Lung microvascular endothelial cell (primary cell): Measurements from ENCODE around the gene MED17. TPM values are rescaled to one million over a fixed set of nuclear protein-coding genes. Genes with fewer than 3 reads are reported as not detected.

Experiments
- DNase-seq, 2 donors: peaks; one replicate each; pipeline versions ENCODE4 v3.0.0 to v3.0.0-alpha.2; 2010; ENCODE audit warnings: low read depth in 2 of 2
- total RNA-seq: library from RNA; depleted of rRNA; stranded (reverse); fragments of >200 nt; gene quantifications from 2 replicates; pipeline ENCODE4 v1.2.1, GENCODE V29; 2014

MED17 gene
- total RNA-seq, 1 donor from 2014 or later, result 22.4 TPM

DNA sequence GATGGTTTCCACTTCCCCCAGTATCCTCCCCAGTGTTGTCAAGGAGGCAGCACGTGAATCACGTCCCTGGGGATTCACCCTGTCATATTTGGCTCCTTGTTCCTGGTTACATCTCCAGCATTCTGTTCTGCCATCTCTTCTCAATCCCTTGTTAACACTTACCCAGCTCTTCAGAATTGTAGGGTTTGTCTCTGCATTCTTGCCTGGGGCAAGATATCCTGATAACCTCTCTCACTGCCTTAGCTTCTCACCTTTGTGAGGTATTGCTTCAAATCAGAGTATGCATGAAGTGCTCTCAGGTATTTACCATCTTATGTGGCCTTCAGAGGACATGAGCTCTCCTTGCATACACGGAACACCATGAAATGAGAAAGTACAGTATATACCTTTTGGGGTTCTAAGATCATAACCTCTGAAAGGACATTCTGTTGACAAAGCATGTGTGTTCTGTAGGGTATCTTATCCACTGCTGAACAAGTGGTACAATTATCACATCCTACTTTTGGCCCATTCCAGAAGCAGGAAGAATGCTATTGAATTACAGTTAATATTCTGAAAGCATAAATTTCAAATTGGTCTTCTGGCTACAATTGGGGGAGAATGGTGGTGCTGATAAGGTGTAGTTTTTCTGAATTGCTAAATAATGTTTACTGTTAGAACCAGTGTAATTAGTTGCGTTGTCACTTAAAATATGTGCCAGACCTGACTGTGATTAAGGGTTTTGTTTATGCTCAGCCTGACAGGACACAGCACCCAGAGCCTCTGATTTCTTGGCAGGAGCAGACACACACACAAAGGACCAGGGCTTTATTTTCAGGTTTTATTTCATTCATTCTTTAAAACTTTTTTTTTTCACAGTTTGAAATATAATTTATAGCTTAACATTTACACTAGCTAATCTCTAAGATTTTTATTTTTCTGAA lies 33.6 kb downstream of the MED17 start:
- no peak for DNase-seq

- DNase-seq, result no peak
These were observed 36.0 kb downstream of the MED17 start for GRCh38 chr11:93819966-93820695.

- no peak for DNase-seq
These were observed 36.8 kb downstream of the MED17 start for GRCh38 chr11:93820847-93821246.

GRCh38 chr11:93821617-93822016 lies 37.5 kb downstream of the MED17 start:
- no peak for DNase-seq

GRCh38 chr11:93822359-93822758 lies 38.3 kb downstream of the MED17 start:
- DNase-seq, result no peak

DNA sequence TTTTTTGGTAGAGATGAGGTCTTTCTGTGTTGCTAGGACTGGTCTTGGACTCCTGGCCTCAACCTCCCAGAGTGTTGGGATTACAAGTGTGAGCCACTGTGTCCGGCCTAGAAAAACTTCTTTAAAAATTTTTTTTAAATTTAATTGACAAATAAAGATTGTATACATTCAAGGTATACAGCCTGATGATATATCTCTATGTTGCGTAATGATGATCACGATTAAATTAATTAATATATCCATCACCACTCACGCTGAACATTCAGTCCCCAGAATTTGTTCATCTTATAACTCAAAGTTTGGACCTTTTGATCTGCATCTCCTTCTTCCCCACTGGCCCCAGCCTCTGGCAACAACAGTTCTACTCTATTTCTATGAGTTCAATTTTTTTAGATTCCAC lies 39.1 kb downstream of the MED17 start:
- no peak for DNase-seq

DNA sequence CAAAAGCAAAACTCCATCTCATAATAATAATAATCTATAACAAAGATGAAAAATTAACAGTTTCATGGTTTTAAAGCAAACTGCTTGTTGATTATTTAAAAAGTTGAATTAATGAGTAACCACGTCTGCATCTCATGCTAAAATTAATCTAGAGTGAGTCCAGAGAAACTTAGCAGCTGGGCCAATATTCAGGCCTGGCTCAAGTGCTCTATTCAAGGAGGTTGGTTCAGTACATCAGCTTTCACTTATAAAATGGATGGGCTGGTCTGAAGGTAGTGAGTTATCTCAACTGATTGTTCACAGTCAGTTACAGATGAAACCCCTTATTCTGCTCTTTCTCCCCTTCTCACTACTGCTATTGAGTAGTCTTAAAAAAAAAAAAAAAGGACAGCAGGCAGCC lies 43.3 kb downstream of the MED17 start:
- DNase-seq, result no peak

- no peak for DNase-seq
These were observed 45.5 kb downstream of the MED17 start for GRCh38 chr11:93829598-93829997.

- DNase-seq, result no peak
These were observed 47.5 kb downstream of the MED17 start for GRCh38 chr11:93831343-93832127.

- no peak for DNase-seq
These were observed 48.7 kb downstream of the MED17 start for GRCh38 chr11:93832780-93833179.

GRCh38 chr11:93838967-93839366 lies 54.9 kb downstream of the MED17 start:
- no peak for DNase-seq

DNA sequence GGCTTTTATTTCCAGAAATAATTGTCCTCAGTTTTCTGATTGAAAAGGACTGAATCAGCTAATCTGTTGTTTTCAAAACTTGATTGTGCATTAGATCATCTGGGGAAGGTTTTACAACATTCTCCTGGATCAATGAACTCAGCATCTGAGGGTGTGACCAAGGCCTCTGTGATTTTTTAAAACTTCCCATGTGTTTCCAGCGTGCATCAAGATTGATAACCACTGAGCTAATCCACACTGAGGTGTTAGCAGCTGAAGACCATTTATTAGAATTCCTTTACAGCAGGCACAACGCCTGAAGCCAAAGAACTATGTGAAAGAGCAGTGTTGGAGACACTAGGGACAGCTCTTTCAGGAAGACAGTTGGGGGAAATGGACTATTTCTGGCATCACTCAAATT lies 56.1 kb downstream of the MED17 start:
- DNase-seq, result no peak

DNA sequence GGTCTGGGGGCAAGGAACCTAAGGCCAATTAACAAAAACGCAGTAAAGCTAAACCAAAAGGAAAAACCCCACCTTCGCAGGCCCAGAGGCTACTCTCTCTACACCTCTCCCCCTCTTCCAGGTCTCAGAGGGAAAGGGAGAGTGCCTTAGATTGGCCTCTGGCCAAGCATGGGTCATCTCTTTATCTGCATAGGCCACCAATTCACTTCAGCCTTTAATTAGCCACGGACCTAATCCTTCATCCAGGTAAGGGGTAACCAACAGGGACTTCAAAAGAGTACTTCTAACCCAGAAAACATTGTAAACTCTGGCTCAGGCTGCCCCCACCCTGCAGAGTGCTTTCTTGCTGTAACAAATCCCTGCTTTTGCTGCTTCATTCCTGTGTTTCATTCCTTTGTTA lies 56.9 kb downstream of the MED17 start:
- DNase-seq, result no peak

DNA sequence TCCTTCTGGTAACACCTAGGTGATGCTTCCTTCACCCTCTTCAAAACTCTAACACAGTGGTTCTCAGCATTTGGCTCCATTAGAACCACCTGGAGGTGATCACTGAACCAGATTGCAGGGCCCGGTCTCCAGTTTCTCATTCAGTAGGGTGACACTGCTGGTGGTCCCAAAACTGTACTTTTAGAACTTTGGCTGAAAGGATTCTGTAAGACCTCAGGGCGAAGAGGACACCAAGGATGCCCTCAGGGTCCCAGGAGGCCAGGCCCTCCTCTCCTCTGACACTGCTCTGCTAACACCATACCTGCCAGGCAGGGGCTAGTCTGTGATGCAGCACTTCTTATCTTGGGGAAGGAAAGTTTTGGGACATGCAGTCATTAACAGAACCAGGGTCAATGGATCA lies 57.4 kb downstream of the MED17 start:
- no peak for DNase-seq

- DNase-seq, result no peak
These were observed 58.0 kb downstream of the MED17 start for GRCh38 chr11:93842034-93842433.

GRCh38 chr11:93842461-93842860 lies 58.4 kb downstream of the MED17 start:
- DNase-seq, result peak; percentile 17 to 33

DNA sequence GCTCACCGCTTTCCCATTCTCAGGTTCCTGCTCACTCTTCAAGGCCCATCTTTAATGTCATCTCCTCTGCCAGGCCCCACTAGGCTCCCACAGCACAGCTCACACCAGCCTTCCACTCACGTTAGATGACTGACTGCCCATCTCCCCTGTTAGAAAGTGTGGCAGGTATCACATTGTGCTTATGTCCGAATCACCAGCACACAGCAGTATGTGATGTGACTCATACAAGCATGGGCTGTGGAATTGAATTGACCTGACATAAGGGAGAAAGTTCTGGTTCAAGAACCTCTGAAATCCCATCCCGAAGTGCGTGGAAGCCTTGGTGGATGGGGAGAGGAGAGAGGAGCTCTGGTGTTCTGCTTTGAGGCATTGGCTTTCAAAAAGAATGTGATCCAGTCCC lies 59.8 kb downstream of the MED17 start:
- DNase-seq, result no peak

DNA sequence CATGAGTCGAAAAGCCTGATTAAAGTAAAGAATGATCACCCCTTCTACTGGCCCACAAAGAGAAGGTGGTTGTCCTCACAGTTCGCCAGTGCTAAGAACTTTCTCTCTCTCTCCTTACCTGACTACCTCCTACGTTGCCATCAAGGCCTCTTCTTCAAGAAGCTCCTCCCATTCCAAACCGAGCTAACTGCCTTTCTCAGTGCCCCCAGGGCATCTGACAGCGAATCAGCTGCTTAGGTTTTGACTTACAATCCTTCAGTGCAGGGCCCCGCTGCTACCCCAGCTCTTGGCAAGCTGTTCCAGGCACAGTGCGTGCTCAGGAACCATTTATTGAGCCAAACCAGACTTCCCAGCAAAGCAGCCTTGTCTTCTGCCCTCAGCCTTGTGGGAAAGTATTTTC lies 60.5 kb downstream of the MED17 start:
- no peak for DNase-seq

DNA sequence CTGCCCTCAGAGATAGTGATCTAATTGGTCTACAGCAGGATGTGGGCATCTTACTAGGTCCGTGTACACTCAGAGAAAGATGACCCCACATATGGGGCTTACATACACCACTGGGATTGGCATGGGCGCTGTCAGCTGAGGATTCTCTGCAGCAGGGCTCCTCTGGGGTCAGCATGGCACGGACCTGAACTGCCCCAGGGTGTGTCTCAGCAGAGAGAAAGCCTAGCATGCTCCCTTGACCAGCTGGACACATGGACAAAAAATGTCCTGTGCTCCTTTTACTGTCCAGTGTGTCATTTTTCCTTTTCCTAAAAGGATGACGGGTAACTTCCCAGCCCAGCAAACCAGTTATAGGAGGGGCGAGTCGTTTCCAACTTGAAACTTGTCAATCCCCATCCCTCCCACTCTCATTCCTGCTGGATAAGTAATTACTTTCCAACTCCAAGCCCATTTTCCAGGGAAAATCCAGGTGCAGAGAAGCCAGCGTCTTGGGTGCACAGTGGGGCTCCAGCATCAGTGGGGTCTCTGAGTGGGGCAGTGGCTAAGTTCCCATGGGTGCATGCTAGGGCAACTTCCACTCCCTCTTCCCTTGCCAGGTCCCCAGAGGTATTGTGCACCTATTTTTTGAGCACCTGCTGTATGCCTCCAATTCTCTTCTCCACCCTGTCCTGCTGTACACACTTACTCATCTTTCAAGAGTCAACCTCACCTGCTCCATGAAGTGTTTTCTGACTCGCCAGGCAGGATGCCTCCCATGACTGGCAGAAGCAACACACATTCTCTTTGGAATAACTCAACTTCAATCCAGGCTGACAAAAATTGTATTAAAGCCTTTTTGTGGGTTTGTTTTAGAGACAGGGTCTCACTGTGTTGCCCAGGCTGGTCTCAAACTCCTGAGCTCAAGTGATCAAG lies 61.4 kb downstream of the MED17 start:
- DNase-seq, result no peak

GRCh38 chr11:93846411-93846810 lies 62.3 kb downstream of the MED17 start:
- no peak for DNase-seq

DNA sequence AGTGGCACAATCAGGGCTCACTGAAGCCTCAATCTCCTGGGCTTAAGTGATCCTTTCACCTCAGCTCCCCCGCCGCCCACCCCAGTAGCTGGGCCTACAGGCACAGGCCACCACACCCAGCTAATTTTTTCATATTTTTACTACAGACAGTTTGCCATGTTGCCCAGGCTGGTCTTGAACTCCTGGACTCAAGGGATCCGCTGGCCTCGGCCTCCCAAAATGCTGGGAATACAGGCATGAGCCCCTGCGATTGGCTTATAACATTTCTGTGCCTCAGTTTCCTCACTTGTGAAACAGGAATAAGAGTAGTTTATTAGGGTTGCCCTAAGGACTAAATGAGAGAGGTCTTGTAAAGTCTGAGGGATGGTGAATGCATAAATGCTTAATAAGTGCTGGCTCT lies 65.1 kb downstream of the MED17 start:
- DNase-seq, result no peak
